ENCODE results near the gene ANGPTL2.

ANGPTL2 gene

GRCh38 chr9:127136081-127136879, 13.8 kb upstream of the ANGPTL2 start:
- no peak for DNase-seq

GRCh38 chr9:127135056-127135745, 12.8 kb upstream of the ANGPTL2 start:
- no peak for DNase-seq

- no peak for DNase-seq
Observed at GRCh38 chr9:127133739-127134167, 11.3 kb upstream of the ANGPTL2 start.

- DNase-seq = no peak
Observed at GRCh38 chr9:127132921-127133647, 10.6 kb upstream of the ANGPTL2 start.

- DNase-seq = no peak
Observed at GRCh38 chr9:127132375-127132774, 9.9 kb upstream of the ANGPTL2 start.

- no peak for DNase-seq
Observed at GRCh38 chr9:127131871-127132270, 9.4 kb upstream of the ANGPTL2 start.

GRCh38 chr9:127130661-127131538, 8.5 kb upstream of the ANGPTL2 start:
- no peak for DNase-seq

GRCh38 chr9:127130235-127130634, 7.8 kb upstream of the ANGPTL2 start:
- DNase-seq = no peak

- no peak for DNase-seq
Observed at GRCh38 chr9:127129718-127130085, 7.3 kb upstream of the ANGPTL2 start.

- no peak for DNase-seq
Observed at GRCh38 chr9:127129073-127129717, 6.8 kb upstream of the ANGPTL2 start.

- DNase-seq = no peak
Observed at GRCh38 chr9:127128341-127129072, 6.1 kb upstream of the ANGPTL2 start.

- DNase-seq = no peak
Observed at GRCh38 chr9:127126971-127127370, 4.5 kb upstream of the ANGPTL2 start.

- DNase-seq = no peak
Observed at GRCh38 chr9:127124792-127125191, 2.4 kb upstream of the ANGPTL2 start.

- no peak for DNase-seq
Observed at GRCh38 chr9:127124111-127124531, 1.7 kb upstream of the ANGPTL2 start.

- DNase-seq = no peak
Observed at GRCh38 chr9:127123064-127123890, 842 bp upstream of the ANGPTL2 start.

GRCh38 chr9:127121628-127122175, 733 bp downstream of the ANGPTL2 start:
- DNase-seq = no peak

GRCh38 chr9:127119320-127119709, 3.1 kb downstream of the ANGPTL2 start:
- no peak for DNase-seq

- DNase-seq = no peak
Observed at GRCh38 chr9:127118597-127119319, 3.7 kb downstream of the ANGPTL2 start.

- no peak for DNase-seq
Observed at GRCh38 chr9:127117801-127118200, 4.6 kb downstream of the ANGPTL2 start.
